ENCODE data around the gene VARS2.

- TF ChIP-seq RAD21 (IDR thresholded peaks at IDR 0.05; ENCODE audit: low read depth) = no peak
- no peak for TF ChIP-seq REST (IDR thresholded peaks at IDR 0.05; ENCODE audit: low read depth)
- no peak for TF ChIP-seq MAX (IDR thresholded peaks at IDR 0.05)
- TF ChIP-seq NFIC (IDR thresholded peaks at IDR 0.05) = no peak
- no peak for TF ChIP-seq FOXM1 (IDR thresholded peaks at IDR 0.05; ENCODE audit: borderline replicate concordance, low read depth)
- TF ChIP-seq EP300 (IDR thresholded peaks at IDR 0.05; ENCODE audit: borderline replicate concordance) = no peak
- TF ChIP-seq TCF12 (IDR thresholded peaks at IDR 0.05; ENCODE audit: low read depth) = no peak
Measured at GRCh38 chr6:30972816-30973215, 58.8 kb downstream of the VARS2 start.

Measured in Ishikawa (cell line).